GM10266 (cell line): ENCODE data around the gene NRP2.

Source experiments
- DNase-seq: peaks from one replicate; pipeline ENCODE4 v3.0.0; 2012; ENCODE audit errors: extremely low spot score
- CTCF ChIP-seq: IDR thresholded peaks from 2 replicates; pipeline ENCODE4 v1.5.1; 2012; ENCODE audit warnings: mild to moderate bottlenecking, low read depth; ENCODE audit not compliant: control insufficient read depth, insufficient read depth; ENCODE audit errors: missing control alignments

The NRP2 gene

DNA sequence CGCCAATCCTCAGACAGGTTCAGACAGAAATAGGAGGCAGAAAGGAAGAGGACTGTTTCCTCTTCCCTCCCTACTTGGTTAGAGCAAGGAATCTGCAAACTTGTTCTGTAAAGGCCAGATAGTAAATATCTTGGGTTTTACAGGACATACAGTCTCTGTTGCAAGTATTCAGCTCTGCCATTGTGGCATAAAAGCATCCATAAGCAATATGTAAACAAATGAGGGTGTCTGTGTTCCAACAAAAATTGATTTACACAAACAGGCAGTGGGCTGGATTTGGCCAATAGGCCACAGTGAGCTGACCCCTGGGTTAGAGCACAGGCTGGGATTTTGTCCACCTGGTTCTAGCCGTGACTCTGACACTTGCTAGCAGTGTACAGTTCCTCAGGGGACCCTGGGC lies 89.4 kb downstream of the NRP2 start:
- DNase-seq, result no peak
- no peak for TF ChIP-seq CTCF

DNA sequence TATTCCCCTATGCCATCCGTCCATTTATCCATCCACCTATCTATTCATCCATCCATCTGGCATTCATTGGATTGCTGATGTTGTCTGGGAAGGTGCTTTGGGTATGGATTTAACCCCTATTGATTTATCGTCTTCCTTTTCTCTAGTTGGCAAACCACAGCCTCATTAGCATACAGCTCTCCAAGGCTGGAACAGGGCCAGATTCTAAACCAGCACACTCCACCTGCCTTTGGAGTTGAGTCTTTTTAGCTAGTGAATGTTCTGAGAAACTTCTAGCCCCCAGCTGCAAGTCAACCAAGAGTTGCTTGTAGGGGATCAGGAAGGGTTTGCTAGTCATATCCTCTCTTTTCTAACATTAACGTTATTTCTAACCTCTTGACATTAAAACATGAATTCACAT lies 90.7 kb downstream of the NRP2 start:
- no peak for TF ChIP-seq CTCF
- no peak for DNase-seq

GRCh38 chr2:205773989-205774388 lies 91.7 kb downstream of the NRP2 start:
- no peak for DNase-seq
- no peak for TF ChIP-seq CTCF

DNA sequence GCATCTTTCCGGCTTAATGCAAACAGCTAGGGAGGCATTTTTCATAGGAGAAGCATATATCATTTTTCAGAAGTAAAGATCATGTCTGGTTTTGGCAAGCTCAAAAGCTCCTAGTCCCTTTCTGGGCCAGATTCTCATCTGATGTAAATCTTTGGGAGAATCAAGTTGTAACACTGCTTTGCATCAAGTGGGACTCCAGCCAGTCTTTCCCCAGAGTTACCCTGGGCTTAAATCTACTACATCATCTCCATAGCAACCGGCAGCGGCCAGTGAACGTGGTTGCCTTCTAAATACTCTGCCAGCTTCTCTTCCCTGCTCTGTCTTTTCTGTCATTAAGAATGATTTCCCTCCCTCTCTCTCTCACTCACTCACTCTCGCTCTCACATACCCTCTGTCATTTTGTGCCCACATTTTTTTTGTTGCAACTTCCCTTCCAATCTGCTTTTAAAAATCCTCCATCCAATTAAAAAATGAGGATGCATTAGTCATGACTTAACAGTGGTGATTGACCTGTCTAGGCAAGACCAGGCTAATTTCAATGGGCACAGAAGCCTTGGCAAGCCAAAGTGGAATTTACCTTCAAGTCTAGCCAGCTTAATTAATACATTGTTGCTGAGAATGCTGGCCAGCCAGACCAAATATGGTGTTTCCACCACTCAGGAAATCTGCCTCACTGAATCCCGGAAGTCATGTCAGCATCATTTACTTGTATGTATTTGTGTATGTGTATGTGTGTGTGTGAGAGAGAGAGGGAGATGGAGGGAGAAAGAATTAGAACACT lies 93.0 kb downstream of the NRP2 start:
- no peak for TF ChIP-seq CTCF
- DNase-seq, result no peak

GRCh38 chr2:205776139-205776538 lies 93.8 kb downstream of the NRP2 start:
- peak; percentile 48 for DNase-seq
- peak; percentile 58 for TF ChIP-seq CTCF

DNA sequence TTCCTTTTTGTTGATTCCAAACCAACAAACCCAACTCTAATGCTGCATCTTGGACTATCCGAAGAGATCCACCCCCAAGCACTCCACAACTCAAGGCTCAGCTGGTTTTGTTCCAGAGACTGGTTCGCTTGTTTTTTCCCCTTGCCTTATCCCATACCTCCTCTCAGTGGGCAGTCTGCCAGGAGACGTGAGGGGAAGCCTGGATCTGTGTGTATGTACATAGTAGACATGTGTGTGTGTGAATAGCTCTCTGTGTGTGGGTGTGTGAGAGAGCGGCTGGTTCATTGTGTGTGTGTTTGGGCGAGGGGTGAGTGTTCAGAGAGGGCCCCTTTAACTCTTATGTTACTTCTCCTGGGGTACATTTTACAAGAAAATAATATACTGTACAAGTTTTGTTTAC lies 94.4 kb downstream of the NRP2 start:
- TF ChIP-seq CTCF, result no peak
- no peak for DNase-seq

DNA sequence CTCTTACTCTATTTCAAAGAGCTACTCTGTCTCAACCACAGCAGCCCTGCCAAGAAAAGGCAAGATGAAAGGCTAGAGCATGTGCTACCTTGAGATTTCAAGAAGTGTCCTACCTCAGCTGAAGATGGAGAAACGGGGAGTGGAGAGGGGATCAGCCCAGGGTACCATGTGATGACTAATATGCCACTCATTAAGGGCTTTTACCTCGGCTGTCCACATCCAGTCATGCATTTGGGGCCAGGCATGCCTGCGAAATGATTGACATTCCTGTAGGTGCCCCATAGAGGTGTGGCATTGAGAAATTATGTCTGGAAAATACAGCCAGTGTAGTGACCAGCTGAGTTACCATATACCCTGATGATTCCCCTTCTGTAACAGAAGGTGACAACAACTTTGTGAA lies 96.1 kb downstream of the NRP2 start:
- no peak for TF ChIP-seq CTCF
- no peak for DNase-seq
